Measurements from ENCODE around the gene MAST4.

DNA sequence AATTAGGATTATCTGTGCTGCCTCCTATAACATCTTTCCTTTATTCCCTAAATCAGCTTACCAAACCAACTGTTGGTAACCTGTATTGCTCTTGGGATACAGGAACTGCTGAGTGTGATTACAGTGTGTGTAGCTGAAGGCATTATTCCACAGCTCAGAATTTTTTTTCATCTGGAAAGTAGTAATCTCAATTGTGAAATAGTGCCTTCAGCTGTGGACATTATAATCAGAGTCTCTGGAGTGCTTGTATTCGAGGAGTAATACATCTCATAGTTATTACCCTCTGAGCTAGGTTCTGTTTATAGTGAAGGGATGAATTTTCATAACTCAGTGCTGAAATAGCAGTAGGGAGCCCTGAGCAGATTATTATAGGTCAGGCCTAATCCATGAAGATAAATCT lies 199.5 kb downstream of the MAST4 start:
- TF ChIP-seq POLR2A (IDR thresholded peaks at IDR 0.05; ENCODE audit: low read depth, low read length) (no peak), TAF1 (IDR thresholded peaks at IDR 0.05; ENCODE audit: low read depth, low read length) (no peak), POLR2AphosphoS5 (IDR thresholded peaks at IDR 0.05; ENCODE audit: low read depth, low read length) (no peak), SPI1 (IDR thresholded peaks at IDR 0.05; ENCODE audit: low read depth, low read length) (no peak)

Data from GM12891 (cell line).